HG02610 (cell line): ENCODE results near the gene MACROD1.

Experiments used
- ATAC-seq: cut with Tn5 transposase; IDR thresholded peaks from one replicate; pipeline ENCODE4 v1.9.1; 2021; ENCODE audit warnings: mild to moderate bottlenecking, moderate library complexity; ENCODE audit not compliant: unreplicated experiment

The MACROD1 gene

GRCh38 chr11:64114231-64114630 lies 51.7 kb downstream of the MACROD1 start:
- ATAC-seq: no peak

- no peak for ATAC-seq
These were observed 52.5 kb downstream of the MACROD1 start for GRCh38 chr11:64113462-64113780.

- no peak for ATAC-seq
These were observed 53.0 kb downstream of the MACROD1 start for GRCh38 chr11:64112771-64113461.

- no peak for ATAC-seq
These were observed 55.2 kb downstream of the MACROD1 start for GRCh38 chr11:64110465-64111375.

GRCh38 chr11:64109332-64109731 lies 56.6 kb downstream of the MACROD1 start:
- ATAC-seq: no peak

- no peak for ATAC-seq
These were observed 58.6 kb downstream of the MACROD1 start for GRCh38 chr11:64107303-64107702.

GRCh38 chr11:64104632-64105031 lies 61.3 kb downstream of the MACROD1 start:
- ATAC-seq: no peak

- no peak for ATAC-seq
These were observed 62.5 kb downstream of the MACROD1 start for GRCh38 chr11:64103277-64103985.

- ATAC-seq: no peak
These were observed 63.7 kb downstream of the MACROD1 start for GRCh38 chr11:64102005-64102738.

- ATAC-seq: no peak
These were observed 64.5 kb downstream of the MACROD1 start for GRCh38 chr11:64101461-64101860.

GRCh38 chr11:64100782-64101353 lies 65.0 kb downstream of the MACROD1 start:
- ATAC-seq: no peak

- ATAC-seq: no peak
These were observed 65.6 kb downstream of the MACROD1 start for GRCh38 chr11:64100360-64100759.

- ATAC-seq: no peak
These were observed 66.5 kb downstream of the MACROD1 start for GRCh38 chr11:64099436-64099835.

- ATAC-seq: no peak
These were observed 67.5 kb downstream of the MACROD1 start for GRCh38 chr11:64098318-64098831.

GRCh38 chr11:64097468-64098317 lies 68.2 kb downstream of the MACROD1 start:
- ATAC-seq: no peak

GRCh38 chr11:64096835-64097234 lies 69.1 kb downstream of the MACROD1 start:
- ATAC-seq: no peak

GRCh38 chr11:64095949-64096348 lies 70.0 kb downstream of the MACROD1 start:
- ATAC-seq: no peak

GRCh38 chr11:64095273-64095817 lies 70.6 kb downstream of the MACROD1 start:
- no peak for ATAC-seq
